Mesothelial cell of epicardium (in vitro differentiated cells): ENCODE data around the gene FGA. TPM values are rescaled to one million over a fixed set of nuclear protein-coding genes. Genes with fewer than 3 reads are reported as not detected.

ENCODE experiments used
- DNase-seq, 2 experiments: peaks; one replicate each; pipeline ENCODE4 v3.0.0; 2021; ENCODE audit warnings: low spot score in 2 of 2; ENCODE audit not compliant: unreplicated experiment in 2 of 2
- H3K27ac Mint-ChIP-seq: 2 replicates; pipeline ENCODE4 v1.8.0; 2021; ENCODE audit warnings: mixed read lengths
- H3K27me3 Mint-ChIP-seq: 2 replicates; pipeline ENCODE4 v1.8.0; 2021; ENCODE audit warnings: low read depth, mixed read lengths
- H3K36me3 Mint-ChIP-seq: 2 replicates; pipeline ENCODE4 v1.8.0; 2021; ENCODE audit warnings: mixed read lengths
- H3K4me1 Mint-ChIP-seq: 2 replicates; pipeline ENCODE4 v1.8.0; 2021; ENCODE audit warnings: mixed read lengths
- H3K4me3 Mint-ChIP-seq: 2 replicates; pipeline ENCODE4 v1.8.0; 2021; ENCODE audit warnings: mild to moderate bottlenecking, moderate library complexity, mixed read lengths
- H3K9me3 Mint-ChIP-seq: 2 replicates; pipeline ENCODE4 v1.8.0; 2021; ENCODE audit warnings: mixed read lengths
- total RNA-seq: library from RNA; stranded (reverse); gene quantifications from 3 replicates; pipeline ENCODE4 v1.2.1, GENCODE V29; 2021
- TF ChIP-seq, protein P1 (sequence below): fragments of 200-600 bp; sonication (generic); IDR thresholded peaks from one replicate; pipeline ENCODE4 v1.5.0; 2021; ENCODE audit warnings: antibody characterized with exemption; ENCODE audit not compliant: unreplicated experiment

The FGA gene
- total RNA-seq, 1 donor from 2014 or later, result not detected

- TF ChIP-seq, protein P1, sequence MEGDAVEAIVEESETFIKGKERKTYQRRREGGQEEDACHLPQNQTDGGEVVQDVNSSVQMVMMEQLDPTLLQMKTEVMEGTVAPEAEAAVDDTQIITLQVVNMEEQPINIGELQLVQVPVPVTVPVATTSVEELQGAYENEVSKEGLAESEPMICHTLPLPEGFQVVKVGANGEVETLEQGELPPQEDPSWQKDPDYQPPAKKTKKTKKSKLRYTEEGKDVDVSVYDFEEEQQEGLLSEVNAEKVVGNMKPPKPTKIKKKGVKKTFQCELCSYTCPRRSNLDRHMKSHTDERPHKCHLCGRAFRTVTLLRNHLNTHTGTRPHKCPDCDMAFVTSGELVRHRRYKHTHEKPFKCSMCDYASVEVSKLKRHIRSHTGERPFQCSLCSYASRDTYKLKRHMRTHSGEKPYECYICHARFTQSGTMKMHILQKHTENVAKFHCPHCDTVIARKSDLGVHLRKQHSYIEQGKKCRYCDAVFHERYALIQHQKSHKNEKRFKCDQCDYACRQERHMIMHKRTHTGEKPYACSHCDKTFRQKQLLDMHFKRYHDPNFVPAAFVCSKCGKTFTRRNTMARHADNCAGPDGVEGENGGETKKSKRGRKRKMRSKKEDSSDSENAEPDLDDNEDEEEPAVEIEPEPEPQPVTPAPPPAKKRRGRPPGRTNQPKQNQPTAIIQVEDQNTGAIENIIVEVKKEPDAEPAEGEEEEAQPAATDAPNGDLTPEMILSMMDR, result no peak
- H3K27me3 Mint-ChIP-seq, result no peaks in the 10 kb centered on the region
- peaks cover 30% of the 10 kb centered on the region for H3K4me1 Mint-ChIP-seq
- H3K36me3 Mint-ChIP-seq, result no peaks in the 10 kb centered on the region
- H3K9me3 Mint-ChIP-seq, result no peaks in the 10 kb centered on the region
- no peak for DNase-seq
- peak overlapping the region; percentile 62 for H3K27ac Mint-ChIP-seq
- H3K4me3 Mint-ChIP-seq, result no peak overlapping the region
Observed at GRCh38 chr4:154559494-154560418, 30.8 kb downstream of the FGA start.

DNA sequence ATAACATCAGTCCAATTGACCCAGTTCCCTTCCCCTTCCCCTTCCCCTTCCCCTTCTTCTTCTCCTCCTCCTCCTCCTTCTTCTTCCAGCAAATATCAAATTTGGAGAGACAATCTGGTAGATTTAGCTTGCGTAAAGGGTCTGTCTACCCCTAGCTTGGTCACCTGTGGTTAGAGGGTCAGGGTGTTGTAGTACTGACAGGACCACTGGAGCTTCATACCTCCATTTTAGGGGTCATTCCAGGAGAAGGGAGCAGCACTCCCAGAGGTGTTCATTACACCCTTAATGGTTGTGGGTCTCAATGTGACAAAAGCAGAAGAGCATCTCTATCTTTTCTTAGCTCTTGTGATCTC lies 31.4 kb downstream of the FGA start:
- no peaks in the 10 kb centered on the region for H3K36me3 Mint-ChIP-seq
- no peaks in the 10 kb centered on the region for H3K9me3 Mint-ChIP-seq
- no peak overlapping the region for H3K27ac Mint-ChIP-seq
- no peak for DNase-seq
- peaks cover 30% of the 10 kb centered on the region for H3K4me1 Mint-ChIP-seq
- H3K27me3 Mint-ChIP-seq, result no peaks in the 10 kb centered on the region
- H3K4me3 Mint-ChIP-seq, result no peak overlapping the region
- TF ChIP-seq, protein P1, result no peak

- H3K27me3 Mint-ChIP-seq, result no peaks in the 10 kb centered on the region
- no peaks in the 10 kb centered on the region for H3K9me3 Mint-ChIP-seq
- peaks cover 2% of the 10 kb centered on the region for H3K36me3 Mint-ChIP-seq
- peaks cover 18% of the 10 kb centered on the region for H3K4me1 Mint-ChIP-seq
- H3K27ac Mint-ChIP-seq, result peak overlapping the region; percentile 73
- no peak overlapping the region for H3K4me3 Mint-ChIP-seq
- DNase-seq, result peak; percentile 29 to 72
- TF ChIP-seq, protein P1, result peak; percentile 57
Observed at GRCh38 chr4:154551872-154552686, 38.5 kb downstream of the FGA start.

GRCh38 chr4:154549894-154550790 lies 40.4 kb downstream of the FGA start, which contains the start of gene PLRG1:
Gene PLRG1 (minus strand): TSS chr4:154550400. CDS start chr4:154550308, 92 bp downstream.
- H3K4me1 Mint-ChIP-seq, result peaks cover 18% of the 10 kb centered on the region
- peak within 1 kb of the TSS; percentile 98 for H3K27ac Mint-ChIP-seq

More at GRCh38 chr4:154549894-154550790, 40.4 kb downstream of the FGA start, which contains the start of gene PLRG1:
- Mint-ChIP-seq H3K9me3 (no peaks in the 10 kb centered on the region), H3K27me3 (no peaks in the 10 kb centered on the region), H3K4me3 (peak within 1 kb of the TSS; percentile 99), H3K36me3 (peaks cover 3% of the 10 kb centered on the region)
- peak; percentile 92 to 98 for DNase-seq
- TF ChIP-seq, protein P1, result no peak
